HEK293 (cell line): Measurements from ENCODE around the gene FGD5.

Source experiments
- CTCF ChIA-PET: fragments of 350-600 bp; formaldehyde crosslinking; extraction: SDS; loops from one replicate; lab custom pipeline; 2021; ENCODE audit warnings: antibody characterized with exemption; lab: Yijun Ruan, JAX
- POLR2A ChIA-PET: fragments of 300-600 bp; formaldehyde crosslinking; extraction: SDS; loops from one replicate; lab custom pipeline; 2020; ENCODE audit warnings: antibody characterized with exemption, inconsistent platforms; lab: Yijun Ruan, JAX
- H3K27ac ChIP-seq: fragments of 200-500 bp; sonication (Bioruptor generic); 2 replicates; pipeline ENCODE4 v1.5.1; 2014; ENCODE audit warnings: low read depth, low read length, control low read depth, inconsistent platforms; ENCODE audit errors: extremely low read depth
- H3K36me3 ChIP-seq, 2 experiments: fragments of 200-500 bp in 1 of 2; sonication (Bioruptor generic) in 1 of 2; 1 replicate in 1 of 2; 2 replicates in 1 of 2; pipeline ENCODE4 v1.5.1; 2014 to 2017; ENCODE audit warnings: inconsistent platforms in 2 of 2, low read length in 2 of 2; ENCODE audit not compliant: control insufficient read depth in 2 of 2, insufficient read depth in 1 of 2
- H3K4me1 ChIP-seq: fragments of 200-500 bp; sonication (Bioruptor generic); 2 replicates; pipeline ENCODE4 v1.5.1; 2014; ENCODE audit warnings: mild to moderate bottlenecking, low read length, inconsistent platforms; ENCODE audit not compliant: control insufficient read depth, insufficient read depth
- H3K4me3 ChIP-seq: 2 replicates; pipeline ENCODE4 v1.5.1; 2011; ENCODE audit warnings: low read depth, mild to moderate bottlenecking, control low read depth, low read length, moderate library complexity
- H3K9me3 ChIP-seq: fragments of 200-500 bp; sonication (Bioruptor generic); 2 replicates; pipeline ENCODE4 v1.5.1; 2014; ENCODE audit warnings: low read depth, low read length, inconsistent platforms; ENCODE audit not compliant: control insufficient read depth, insufficient read depth
- GLIS1 ChIP-seq: fragments of 450-650 bp; formaldehyde crosslinking; IDR thresholded peaks from 2 replicates; pipeline ENCODE4 v1.5.1; 2016; ENCODE audit warnings: missing biosample characterization, missing genetic modification characterization
- HOXC10 ChIP-seq: sonication (generic); formaldehyde crosslinking; IDR thresholded peaks from 2 replicates; pipeline ENCODE4 v1.8.1; 2023; ENCODE audit warnings: mild to moderate bottlenecking, missing genetic modification reagents
- HOXD13 ChIP-seq: sonication (generic); formaldehyde crosslinking; IDR thresholded peaks from 2 replicates; pipeline ENCODE4 v1.8.0; 2022; ENCODE audit warnings: missing genetic modification reagents, borderline replicate concordance
- SP7 ChIP-seq: fragments of 450-650 bp; formaldehyde crosslinking; IDR thresholded peaks from 2 replicates; pipeline ENCODE4 v1.5.1; 2016; ENCODE audit warnings: missing biosample characterization, missing genetic modification characterization
- ZBTB17 ChIP-seq: fragments of 450-650 bp; formaldehyde crosslinking; IDR thresholded peaks from 2 replicates; pipeline ENCODE4 v1.5.1; 2016; ENCODE audit warnings: missing biosample characterization, missing genetic modification characterization
- ZBTB48 ChIP-seq: fragments of 450-650 bp; formaldehyde crosslinking; IDR thresholded peaks from 2 replicates; pipeline ENCODE4 v1.5.1; 2016; ENCODE audit warnings: missing biosample characterization, missing genetic modification characterization
- ZBTB7A ChIP-seq: fragments of 450-650 bp; formaldehyde crosslinking; IDR thresholded peaks from 2 replicates; pipeline ENCODE4 v1.5.1; 2016; ENCODE audit warnings: low read depth, missing biosample characterization, missing genetic modification characterization
- ZBTB8A ChIP-seq: fragments of 450-650 bp; formaldehyde crosslinking; IDR thresholded peaks from 2 replicates; pipeline ENCODE4 v1.5.1; 2016; ENCODE audit warnings: missing biosample characterization, missing genetic modification characterization
- ZFHX2 ChIP-seq: fragments of 450-650 bp; formaldehyde crosslinking; conservative IDR thresholded peaks from 2 replicates; pipeline ENCODE4 v1.5.1; 2016; ENCODE audit warnings: missing biosample characterization, missing genetic modification characterization
- ZFP37 ChIP-seq: fragments of 450-650 bp; formaldehyde crosslinking; IDR thresholded peaks from 2 replicates; pipeline ENCODE4 v1.5.1; 2016; ENCODE audit warnings: missing biosample characterization, missing genetic modification characterization
- ZFP69B ChIP-seq: fragments of 450-650 bp; formaldehyde crosslinking; IDR thresholded peaks from 2 replicates; pipeline ENCODE4 v1.5.1; 2016; ENCODE audit warnings: missing biosample characterization, missing genetic modification characterization
- ZNF2 ChIP-seq: fragments of 450-650 bp; formaldehyde crosslinking; IDR thresholded peaks from 2 replicates; pipeline ENCODE4 v1.5.1; 2016; ENCODE audit warnings: missing biosample characterization, missing genetic modification characterization
- ZNF24 ChIP-seq: fragments of 450-650 bp; formaldehyde crosslinking; IDR thresholded peaks from 2 replicates; pipeline ENCODE4 v1.5.1; 2016; ENCODE audit warnings: missing biosample characterization, missing genetic modification characterization
- ZNF266 ChIP-seq: fragments of 450-650 bp; formaldehyde crosslinking; IDR thresholded peaks from 2 replicates; pipeline ENCODE4 v1.5.1; 2016; ENCODE audit warnings: missing biosample characterization, missing genetic modification characterization, low read depth
- ZNF335 ChIP-seq: fragments of 450-650 bp; formaldehyde crosslinking; conservative IDR thresholded peaks from 2 replicates; pipeline ENCODE4 v1.5.1; 2016; ENCODE audit warnings: missing biosample characterization, missing genetic modification characterization
- ZNF513 ChIP-seq: fragments of 450-650 bp; IDR thresholded peaks from 2 replicates; pipeline ENCODE4 v1.5.1; 2018; ENCODE audit warnings: missing biosample characterization, missing genetic modification characterization
- ZNF521 ChIP-seq: fragments of 450-650 bp; formaldehyde crosslinking; IDR thresholded peaks from 2 replicates; pipeline ENCODE4 v1.5.1; 2017; ENCODE audit warnings: missing biosample characterization, mild to moderate bottlenecking, missing genetic modification characterization
- ZNF600 ChIP-seq: fragments of 450-650 bp; formaldehyde crosslinking; IDR thresholded peaks from 2 replicates; pipeline ENCODE4 v1.5.1; 2016; ENCODE audit warnings: missing biosample characterization, missing genetic modification characterization
- ZNF629 ChIP-seq: fragments of 450-650 bp; formaldehyde crosslinking; IDR thresholded peaks from 2 replicates; pipeline ENCODE4 v1.5.1; 2017; ENCODE audit warnings: missing biosample characterization, missing genetic modification characterization
- ZNF639 ChIP-seq: fragments of 450-650 bp; formaldehyde crosslinking; IDR thresholded peaks from 2 replicates; pipeline ENCODE4 v1.5.1; 2016; ENCODE audit warnings: missing biosample characterization, missing genetic modification characterization
- ZNF654 ChIP-seq: fragments of 450-650 bp; formaldehyde crosslinking; IDR thresholded peaks from 2 replicates; pipeline ENCODE4 v1.5.1; 2016; ENCODE audit warnings: low read depth, missing biosample characterization, missing genetic modification characterization
- ZNF660 ChIP-seq: fragments of 450-650 bp; IDR thresholded peaks from 2 replicates; pipeline ENCODE4 v1.5.1; 2018; ENCODE audit warnings: missing biosample characterization, mild to moderate bottlenecking, missing genetic modification characterization
- ZNF692 ChIP-seq: fragments of 450-650 bp; formaldehyde crosslinking; IDR thresholded peaks from 2 replicates; pipeline ENCODE4 v1.5.1; 2016; ENCODE audit warnings: missing biosample characterization, missing genetic modification characterization
- ZSCAN23 ChIP-seq: fragments of 450-650 bp; formaldehyde crosslinking; IDR thresholded peaks from 2 replicates; pipeline ENCODE4 v1.5.1; 2016; ENCODE audit warnings: missing biosample characterization, missing genetic modification characterization
- TF ChIP-seq, protein P1 (sequence below): fragments of 450-650 bp; formaldehyde crosslinking; IDR thresholded peaks from 2 replicates; pipeline ENCODE4 v1.5.1; 2016; ENCODE audit warnings: missing biosample characterization, missing genetic modification characterization, borderline replicate concordance
- TF ChIP-seq, protein P2 (sequence below): fragments of 450-650 bp; formaldehyde crosslinking; IDR thresholded peaks from 2 replicates; pipeline ENCODE4 v1.5.1; 2016; ENCODE audit warnings: missing biosample characterization, missing genetic modification characterization
- TF ChIP-seq, protein P3 (sequence below): fragments of 450-650 bp; formaldehyde crosslinking; IDR thresholded peaks from 2 replicates; pipeline ENCODE4 v1.5.1; 2016; ENCODE audit warnings: missing biosample characterization, missing genetic modification characterization
- TF ChIP-seq, protein P4 (sequence below): sonication (generic); formaldehyde crosslinking; IDR thresholded peaks from 2 replicates; pipeline ENCODE4 v1.8.1; 2022; ENCODE audit warnings: mild to moderate bottlenecking, moderate library complexity, missing genetic modification reagents

FGD5 gene

GRCh38 chr3:14921034-14921616, 102.4 kb downstream of the FGD5 start:
- Histone ChIP-seq H3K27ac (no peak overlapping the region), H3K4me3 (no peak overlapping the region), H3K36me3 (no peaks in the 10 kb centered on the region), H3K4me1 (no peaks in the 10 kb centered on the region), H3K9me3 (no peaks in the 10 kb centered on the region)
- CTCF ChIA-PET, result interaction anchor here (0.5 to 5.5 kb wide), 54 partner anchors 10 to 1266 kb away, joined by 3 to 91 read pairs (median 4); partner anchors contain the start of gene C3orf20
- POLR2A ChIA-PET, result interaction anchor here (0.9 to 1.0 kb wide), 2 partner anchors 128 to 130 kb away, joined by 3 to 6 read pairs; no protein-coding TSS in a partner anchor
- TF ChIP-seq ZBTB7A (no peak), ZFP69B (tag by site-specific recombination) (no peak), ZNF2 (tag by site-specific recombination) (peak; percentile 94), HOXD13 (CRISPR knock-in tag) (no peak), GLIS1 (peak; percentile 54; the same call in 1 of the 2 replicates), ZNF639 (tag by site-specific recombination) (0 out of 2 replicates have a peak, but pooled peaks have one; percentile 43), ZNF335 (tag by site-specific recombination) (peak; percentile 70), ZBTB48 (tag by site-specific recombination) (peak; percentile 58), ZFP37 (tag by site-specific recombination) (peak; percentile 39; the same call in 1 of the 2 replicates), ZBTB8A (tag by site-specific recombination) (peak; percentile 12; the same call in 1 of the 2 replicates), ZNF513 (tag by site-specific recombination) (no peak), ZNF24 (no peak), ZNF521 (tag by site-specific recombination) (no peak), ZNF600 (tag by site-specific recombination) (peak; percentile 96), HOXC10 (CRISPR knock-in tag) (no peak), ZNF692 (tag by site-specific recombination) (0 out of 2 replicates have a peak, but pooled peaks have one; percentile 39), ZNF660 (peak; percentile 91), ZNF654 (tag by site-specific recombination) (peak; percentile 98), ZNF629 (tag by site-specific recombination) (0 out of 2 replicates have a peak, but pooled peaks have one; percentile 12), ZNF266 (no peak), ZSCAN23 (tag by site-specific recombination) (no peak), ZBTB17 (peak; percentile 49), ZFHX2 (tag by site-specific recombination) (peak; percentile 18; the same call in 1 of the 2 replicates), SP7 (tag by site-specific recombination) (peak; percentile 53; the same call in 1 of the 2 replicates)
- TF ChIP-seq, protein P1, sequence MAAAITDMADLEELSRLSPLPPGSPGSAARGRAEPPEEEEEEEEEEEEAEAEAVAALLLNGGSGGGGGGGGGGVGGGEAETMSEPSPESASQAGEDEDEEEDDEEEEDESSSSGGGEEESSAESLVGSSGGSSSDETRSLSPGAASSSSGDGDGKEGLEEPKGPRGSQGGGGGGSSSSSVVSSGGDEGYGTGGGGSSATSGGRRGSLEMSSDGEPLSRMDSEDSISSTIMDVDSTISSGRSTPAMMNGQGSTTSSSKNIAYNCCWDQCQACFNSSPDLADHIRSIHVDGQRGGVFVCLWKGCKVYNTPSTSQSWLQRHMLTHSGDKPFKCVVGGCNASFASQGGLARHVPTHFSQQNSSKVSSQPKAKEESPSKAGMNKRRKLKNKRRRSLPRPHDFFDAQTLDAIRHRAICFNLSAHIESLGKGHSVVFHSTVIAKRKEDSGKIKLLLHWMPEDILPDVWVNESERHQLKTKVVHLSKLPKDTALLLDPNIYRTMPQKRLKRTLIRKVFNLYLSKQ, result no peak
- TF ChIP-seq, protein P2, sequence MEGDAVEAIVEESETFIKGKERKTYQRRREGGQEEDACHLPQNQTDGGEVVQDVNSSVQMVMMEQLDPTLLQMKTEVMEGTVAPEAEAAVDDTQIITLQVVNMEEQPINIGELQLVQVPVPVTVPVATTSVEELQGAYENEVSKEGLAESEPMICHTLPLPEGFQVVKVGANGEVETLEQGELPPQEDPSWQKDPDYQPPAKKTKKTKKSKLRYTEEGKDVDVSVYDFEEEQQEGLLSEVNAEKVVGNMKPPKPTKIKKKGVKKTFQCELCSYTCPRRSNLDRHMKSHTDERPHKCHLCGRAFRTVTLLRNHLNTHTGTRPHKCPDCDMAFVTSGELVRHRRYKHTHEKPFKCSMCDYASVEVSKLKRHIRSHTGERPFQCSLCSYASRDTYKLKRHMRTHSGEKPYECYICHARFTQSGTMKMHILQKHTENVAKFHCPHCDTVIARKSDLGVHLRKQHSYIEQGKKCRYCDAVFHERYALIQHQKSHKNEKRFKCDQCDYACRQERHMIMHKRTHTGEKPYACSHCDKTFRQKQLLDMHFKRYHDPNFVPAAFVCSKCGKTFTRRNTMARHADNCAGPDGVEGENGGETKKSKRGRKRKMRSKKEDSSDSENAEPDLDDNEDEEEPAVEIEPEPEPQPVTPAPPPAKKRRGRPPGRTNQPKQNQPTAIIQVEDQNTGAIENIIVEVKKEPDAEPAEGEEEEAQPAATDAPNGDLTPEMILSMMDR, result peak; percentile 98
- TF ChIP-seq, protein P3, sequence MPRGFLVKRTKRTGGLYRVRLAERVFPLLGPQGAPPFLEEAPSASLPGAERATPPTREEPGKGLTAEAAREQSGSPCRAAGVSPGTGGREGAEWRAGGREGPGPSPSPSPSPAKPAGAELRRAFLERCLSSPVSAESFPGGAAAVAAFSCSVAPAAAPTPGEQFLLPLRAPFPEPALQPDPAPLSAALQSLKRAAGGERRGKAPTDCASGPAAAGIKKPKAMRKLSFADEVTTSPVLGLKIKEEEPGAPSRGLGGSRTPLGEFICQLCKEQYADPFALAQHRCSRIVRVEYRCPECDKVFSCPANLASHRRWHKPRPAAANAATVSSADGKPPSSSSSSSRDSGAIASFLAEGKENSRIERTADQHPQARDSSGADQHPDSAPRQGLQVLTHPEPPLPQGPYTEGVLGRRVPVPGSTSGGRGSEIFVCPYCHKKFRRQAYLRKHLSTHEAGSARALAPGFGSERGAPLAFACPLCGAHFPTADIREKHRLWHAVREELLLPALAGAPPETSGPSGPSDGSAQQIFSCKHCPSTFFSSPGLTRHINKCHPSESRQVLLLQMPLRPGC (tag by site-specific recombination), result no peak
- TF ChIP-seq, protein P4, sequence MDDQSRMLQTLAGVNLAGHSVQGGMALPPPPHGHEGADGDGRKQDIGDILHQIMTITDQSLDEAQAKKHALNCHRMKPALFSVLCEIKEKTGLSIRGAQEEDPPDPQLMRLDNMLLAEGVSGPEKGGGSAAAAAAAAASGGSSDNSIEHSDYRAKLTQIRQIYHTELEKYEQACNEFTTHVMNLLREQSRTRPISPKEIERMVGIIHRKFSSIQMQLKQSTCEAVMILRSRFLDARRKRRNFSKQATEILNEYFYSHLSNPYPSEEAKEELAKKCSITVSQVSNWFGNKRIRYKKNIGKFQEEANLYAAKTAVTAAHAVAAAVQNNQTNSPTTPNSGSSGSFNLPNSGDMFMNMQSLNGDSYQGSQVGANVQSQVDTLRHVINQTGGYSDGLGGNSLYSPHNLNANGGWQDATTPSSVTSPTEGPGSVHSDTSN (CRISPR knock-in tag), result 0 out of 2 replicates have a peak, but pooled peaks have one; percentile 21
